HG02642 (cell line): ENCODE measurements around the gene PNPLA1.

Experiments
- ATAC-seq: cut with Tn5 transposase; IDR thresholded peaks from one replicate; pipeline ENCODE4 v1.9.1; 2021; ENCODE audit warnings: mild to moderate bottlenecking; ENCODE audit not compliant: unreplicated experiment, poor library complexity

Gene PNPLA1, protein sequence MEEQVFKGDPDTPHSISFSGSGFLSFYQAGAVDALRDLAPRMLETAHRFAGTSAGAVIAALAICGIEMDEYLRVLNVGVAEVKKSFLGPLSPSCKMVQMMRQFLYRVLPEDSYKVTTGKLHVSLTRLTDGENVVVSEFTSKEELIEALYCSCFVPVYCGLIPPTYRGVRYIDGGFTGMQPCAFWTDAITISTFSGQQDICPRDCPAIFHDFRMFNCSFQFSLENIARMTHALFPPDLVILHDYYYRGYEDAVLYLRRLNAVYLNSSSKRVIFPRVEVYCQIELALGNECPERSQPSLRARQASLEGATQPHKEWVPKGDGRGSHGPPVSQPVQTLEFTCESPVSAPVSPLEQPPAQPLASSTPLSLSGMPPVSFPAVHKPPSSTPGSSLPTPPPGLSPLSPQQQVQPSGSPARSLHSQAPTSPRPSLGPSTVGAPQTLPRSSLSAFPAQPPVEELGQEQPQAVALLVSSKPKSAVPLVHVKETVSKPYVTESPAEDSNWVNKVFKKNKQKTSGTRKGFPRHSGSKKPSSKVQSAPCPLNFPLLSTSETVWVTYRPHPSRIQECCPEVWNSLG

GRCh38 chr6:36269834-36270705 lies at the start of gene PNPLA1:
Gene PNPLA1 (plus strand): TSS chr6:36270060. CDS start chr6:36270460, 400 bp downstream.
- ATAC-seq, result no peak

GRCh38 chr6:36220226-36220625 lies 49.6 kb upstream of the PNPLA1 start:
- no peak for ATAC-seq

GRCh38 chr6:36221674-36222073 lies 48.2 kb upstream of the PNPLA1 start:
- no peak for ATAC-seq

DNA sequence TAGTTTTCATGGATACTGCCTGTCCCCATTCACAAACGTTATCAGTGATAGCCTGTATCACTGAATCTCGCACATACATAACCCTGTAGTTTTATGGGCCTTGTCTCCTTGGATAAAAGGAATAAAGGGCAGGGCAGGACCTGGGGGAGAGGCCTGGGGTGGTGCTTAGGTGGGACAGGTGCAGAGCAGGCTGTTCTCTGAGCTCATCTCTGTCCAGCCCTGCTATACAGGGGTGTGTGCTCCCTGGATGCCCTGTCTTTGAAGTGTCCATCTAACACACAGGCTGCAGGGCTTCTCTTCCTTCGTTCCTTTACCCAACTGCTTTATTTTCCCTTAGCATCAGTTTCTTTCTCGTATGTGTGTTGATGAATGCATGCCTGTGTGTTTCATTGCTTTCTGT lies 46.9 kb upstream of the PNPLA1 start:
- ATAC-seq, result no peak

DNA sequence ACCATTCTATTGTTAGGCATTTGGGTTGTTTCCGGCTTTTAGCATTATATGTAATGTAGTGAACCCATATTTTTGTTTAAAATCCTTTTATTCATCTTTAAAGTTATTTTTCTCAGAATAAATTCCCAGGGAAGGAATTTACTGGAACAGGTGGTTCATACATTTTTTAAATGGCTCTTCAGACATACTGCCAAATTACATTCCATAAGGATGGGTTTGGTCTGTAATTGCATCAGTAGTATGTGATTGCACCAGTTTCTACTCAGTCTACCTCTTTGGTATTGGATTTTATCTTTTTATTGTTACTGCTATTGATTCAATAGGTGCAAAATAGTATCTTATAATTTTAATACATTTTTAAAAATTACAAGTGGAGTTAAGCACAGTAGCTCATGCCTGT lies 46.2 kb upstream of the PNPLA1 start:
- no peak for ATAC-seq

DNA sequence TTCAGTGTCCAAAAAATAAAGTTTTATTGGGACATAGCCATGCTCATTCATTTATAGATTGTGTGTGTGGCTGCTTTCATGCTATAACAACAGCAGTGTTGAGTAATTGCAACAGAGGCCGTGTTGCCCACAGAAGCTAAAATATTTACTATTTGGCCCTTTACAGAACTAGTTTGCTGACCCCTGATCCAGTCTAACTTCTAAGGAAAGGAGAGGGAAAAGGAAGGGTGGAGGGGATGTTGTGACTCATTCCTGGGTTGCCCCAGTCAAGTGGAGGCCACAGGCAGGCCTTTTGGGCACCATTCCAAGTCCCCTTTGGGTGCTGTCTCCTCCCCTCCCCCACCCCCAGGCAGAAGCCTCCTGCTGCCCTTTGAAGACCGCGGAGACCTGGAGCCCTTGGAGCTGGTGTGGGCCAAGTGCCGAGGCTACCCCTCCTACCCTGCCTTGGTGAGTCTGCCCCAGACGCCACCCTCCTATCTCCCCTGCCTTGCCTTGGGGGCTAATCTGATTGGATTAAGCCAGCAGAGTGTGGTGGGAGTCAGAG lies 44.9 kb upstream of the PNPLA1 start:
- no peak for ATAC-seq

- no peak for ATAC-seq
Measured at GRCh38 chr6:36226438-36227047, 43.3 kb upstream of the PNPLA1 start.

DNA sequence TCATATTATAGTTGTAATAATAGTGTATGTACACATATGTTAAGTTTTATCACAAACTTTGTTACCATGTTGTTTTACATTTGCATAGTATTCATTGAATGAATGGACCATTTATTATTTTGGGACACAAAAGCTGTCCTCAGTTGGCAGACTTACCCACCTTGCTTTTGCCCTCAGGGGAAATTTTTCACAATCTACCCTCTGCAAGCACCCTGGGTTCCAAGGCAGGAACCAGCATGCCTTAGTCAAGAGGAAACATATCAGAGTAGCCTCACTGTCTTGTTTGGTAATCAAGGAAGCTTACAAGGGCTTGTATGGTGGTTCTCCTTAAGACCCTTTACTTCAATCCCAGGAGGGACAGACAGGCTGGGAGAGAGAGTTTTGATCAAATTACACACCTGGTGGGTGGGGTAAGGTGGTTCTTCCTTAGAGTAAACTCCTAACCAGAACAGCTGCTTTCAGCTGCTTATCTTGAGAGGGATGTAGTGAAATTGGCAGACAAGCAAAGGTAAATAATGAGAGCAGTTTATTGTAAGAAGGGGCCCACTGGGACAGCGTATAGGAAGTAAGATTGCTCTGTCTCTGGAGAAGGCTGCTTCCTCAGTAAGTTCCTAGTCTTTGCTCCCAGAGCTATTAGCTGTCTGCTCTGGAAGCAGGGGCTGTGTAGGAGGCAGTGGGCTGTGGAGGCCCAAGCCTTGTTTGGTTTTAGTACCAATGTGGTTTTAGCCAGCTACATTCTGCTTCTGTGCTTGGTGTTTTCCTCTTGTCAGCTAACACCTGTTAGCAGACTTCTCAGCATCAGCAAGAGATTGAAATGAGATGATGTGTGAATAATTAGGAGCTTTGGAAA lies 42.3 kb upstream of the PNPLA1 start:
- no peak for ATAC-seq

- ATAC-seq, result no peak
Measured at GRCh38 chr6:36229223-36229622, 40.6 kb upstream of the PNPLA1 start.

- no peak for ATAC-seq
Measured at GRCh38 chr6:36230371-36230770, 39.5 kb upstream of the PNPLA1 start.

- no peak for ATAC-seq
Measured at GRCh38 chr6:36232172-36232571, 37.7 kb upstream of the PNPLA1 start.

GRCh38 chr6:36235309-36235708 lies 34.6 kb upstream of the PNPLA1 start:
- no peak for ATAC-seq

- ATAC-seq, result no peak
Measured at GRCh38 chr6:36235862-36236261, 34.0 kb upstream of the PNPLA1 start.

GRCh38 chr6:36239774-36240173 lies 30.1 kb upstream of the PNPLA1 start:
- ATAC-seq, result no peak

DNA sequence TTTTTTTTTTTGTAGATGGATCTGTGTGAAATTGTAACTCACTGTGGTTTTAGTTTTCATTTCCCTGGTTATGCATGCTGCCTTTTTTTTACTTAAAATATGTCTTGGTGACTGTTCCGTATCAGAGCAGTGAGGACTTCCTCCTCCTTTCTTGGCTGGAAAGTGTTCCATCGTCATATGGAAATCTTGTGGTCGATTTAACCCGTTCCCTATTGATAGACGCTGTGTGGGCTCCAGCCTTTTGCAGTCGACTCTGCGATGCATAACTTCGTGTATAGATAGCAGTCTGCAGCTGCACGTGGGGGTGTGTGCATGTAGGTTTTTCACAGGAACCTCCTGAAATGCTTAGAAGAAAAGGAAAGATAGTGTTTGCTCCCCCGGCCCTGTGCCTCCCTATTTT lies 28.1 kb upstream of the PNPLA1 start:
- no peak for ATAC-seq

GRCh38 chr6:36242161-36242560 lies 27.7 kb upstream of the PNPLA1 start:
- no peak for ATAC-seq

GRCh38 chr6:36242626-36243025 lies 27.2 kb upstream of the PNPLA1 start:
- no peak for ATAC-seq

DNA sequence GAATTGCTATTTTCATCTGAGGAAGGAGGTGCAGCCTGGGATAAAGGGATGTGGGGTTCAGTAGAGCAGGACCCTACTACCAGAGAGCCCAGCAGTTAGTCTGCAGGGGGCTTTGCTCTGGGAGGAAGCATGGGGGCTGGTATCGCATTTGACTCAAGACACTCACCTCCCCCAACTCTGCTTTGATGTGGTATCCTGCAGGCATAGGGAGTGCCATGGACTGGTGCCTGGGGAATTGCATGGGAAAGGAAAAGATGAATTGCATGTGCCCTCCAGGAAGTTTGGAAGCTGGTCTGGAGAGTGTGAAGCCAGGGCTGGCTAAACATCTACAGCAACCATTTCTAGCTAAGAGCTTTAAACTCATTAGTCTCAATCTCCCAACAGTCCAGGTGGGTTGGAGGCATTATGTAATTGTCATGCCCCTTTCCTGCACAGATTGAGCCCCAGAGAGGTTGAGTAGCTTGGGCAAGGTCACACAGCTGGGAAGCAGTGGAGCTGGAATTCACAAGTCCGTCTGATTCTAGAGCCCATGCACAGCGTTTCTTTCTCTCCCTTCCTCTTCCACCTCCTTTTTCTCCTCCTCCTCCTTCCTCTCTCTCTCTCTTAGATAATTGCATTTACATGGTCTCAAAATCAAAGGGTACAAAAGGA lies 26.2 kb upstream of the PNPLA1 start:
- ATAC-seq, result no peak

DNA sequence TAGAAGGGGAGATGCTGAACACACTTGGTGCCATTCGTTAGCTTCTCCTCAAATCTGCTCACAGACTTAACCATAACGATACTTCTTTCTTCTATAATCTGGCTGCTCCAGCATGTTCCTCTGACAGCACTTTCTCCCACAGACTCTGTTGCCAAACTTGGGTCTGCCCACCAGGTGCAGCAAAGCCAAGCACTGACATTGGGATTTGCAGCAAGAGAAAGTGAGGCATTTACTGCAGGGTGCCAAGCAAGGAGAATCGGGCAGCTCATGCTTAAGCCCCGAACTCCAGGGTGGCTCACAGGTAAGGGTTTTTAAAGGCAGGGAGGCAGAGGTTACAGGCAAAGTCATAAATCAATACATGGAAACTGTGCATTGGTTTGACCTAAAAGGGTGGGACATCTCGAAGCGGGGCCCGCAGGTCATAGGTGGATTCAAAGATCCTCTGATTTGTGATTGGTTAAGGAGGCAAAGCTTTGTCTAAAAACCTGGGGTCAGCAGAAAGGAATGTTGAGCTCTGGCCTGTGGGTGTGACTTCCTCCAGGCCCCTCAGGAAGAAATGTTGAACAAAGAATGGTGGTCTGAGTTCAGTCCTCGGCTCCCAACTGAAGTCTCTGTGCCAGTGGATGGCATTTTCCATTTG lies 25.1 kb upstream of the PNPLA1 start:
- no peak for ATAC-seq
